Stimulated activated CD4-positive, alpha-beta T cell treated with anti-CD3 and anti-CD28 coated beads, Interleukin-12 subunit alpha, Interleukin-12 subunit beta, amount 100 ng/mL, for 48 hours (primary cell): Measurements from ENCODE around the gene BPIFB3.

Experiments used
- DNase-seq, 3 donors: peaks; one replicate each; pipeline ENCODE4 v3.0.0-alpha.2; 2020; ENCODE audit warnings: low read depth in 2 of 3, low spot score in 1 of 3

BPIFB3 gene

GRCh38 chr20:33061658-33062028 lies 7.9 kb downstream of the BPIFB3 start:
- DNase-seq, result no peak

- no peak for DNase-seq
These were observed 8.6 kb downstream of the BPIFB3 start for GRCh38 chr20:33062105-33062824.

- no peak for DNase-seq
These were observed 9.1 kb downstream of the BPIFB3 start for GRCh38 chr20:33062825-33063149.

- no peak for DNase-seq
These were observed 9.6 kb downstream of the BPIFB3 start for GRCh38 chr20:33063271-33063670.

GRCh38 chr20:33064572-33065287 lies 11.0 kb downstream of the BPIFB3 start:
- DNase-seq, result no peak

DNA sequence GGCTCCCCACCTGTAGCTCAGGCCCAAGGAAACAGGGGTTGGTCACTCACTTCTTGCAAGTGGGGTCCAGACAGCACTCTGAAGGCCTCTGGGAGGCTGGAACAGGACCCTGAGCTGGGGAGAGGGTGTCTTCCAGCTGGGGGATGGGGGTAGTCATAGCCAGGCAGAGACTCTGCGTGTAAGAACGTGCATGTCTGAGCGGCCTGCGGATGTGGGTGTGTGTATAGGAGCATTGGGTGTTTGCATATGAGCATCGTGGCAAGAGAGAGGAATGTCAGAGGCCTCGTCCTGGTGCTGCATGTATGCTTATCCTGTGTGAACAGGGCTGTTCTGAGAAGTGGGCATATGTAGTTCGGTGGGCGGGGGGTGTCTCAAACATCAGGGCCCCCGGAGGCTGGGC lies 12.1 kb downstream of the BPIFB3 start:
- no peak for DNase-seq

DNA sequence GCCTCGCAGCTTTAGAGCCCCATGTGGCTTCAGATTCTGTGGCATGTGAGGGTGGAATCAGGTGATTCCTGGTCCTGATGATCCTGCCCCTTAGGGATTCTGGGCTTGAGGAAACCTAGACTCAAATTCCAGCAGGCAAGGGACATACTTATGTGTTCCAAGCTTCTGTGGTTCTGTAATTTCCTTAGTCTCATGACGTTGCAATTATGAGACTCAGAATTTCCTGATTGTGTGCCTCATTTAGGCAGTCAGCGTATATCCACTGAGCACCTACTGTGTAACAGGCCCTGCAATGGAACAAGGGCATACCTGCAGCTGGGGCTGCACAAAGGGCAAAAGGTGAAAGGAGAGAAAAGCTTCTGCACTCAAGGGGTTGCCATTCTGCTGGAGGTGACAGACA lies 14.1 kb downstream of the BPIFB3 start:
- no peak for DNase-seq

GRCh38 chr20:33068251-33068939 lies 14.7 kb downstream of the BPIFB3 start:
- DNase-seq, result no peak

DNA sequence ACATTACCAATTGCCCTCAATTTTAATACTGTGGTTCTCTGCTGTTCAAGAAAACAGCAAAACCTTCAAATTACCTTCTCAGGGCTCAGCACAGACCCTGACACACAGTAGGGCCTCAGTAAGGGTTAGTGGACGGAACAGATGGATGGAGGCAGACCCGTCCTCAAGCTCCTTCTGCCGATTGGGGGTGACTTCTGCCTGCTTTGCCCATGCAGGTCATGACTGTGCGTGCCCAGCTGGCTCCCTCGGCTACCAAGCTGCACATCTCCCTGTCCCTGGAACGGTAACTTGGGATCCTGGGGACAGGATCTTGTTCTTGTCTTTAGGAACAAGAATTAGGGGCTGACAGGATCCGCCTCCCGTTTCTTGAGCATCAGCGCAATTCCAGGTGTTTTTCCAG lies 16.0 kb downstream of the BPIFB3 start:
- no peak for DNase-seq

GRCh38 chr20:33070111-33071053 lies 16.7 kb downstream of the BPIFB3 start:
- no peak for DNase-seq

- no peak for DNase-seq
These were observed 17.5 kb downstream of the BPIFB3 start for GRCh38 chr20:33071198-33071597.

- no peak for DNase-seq
These were observed 18.7 kb downstream of the BPIFB3 start for GRCh38 chr20:33072362-33072761.

DNA sequence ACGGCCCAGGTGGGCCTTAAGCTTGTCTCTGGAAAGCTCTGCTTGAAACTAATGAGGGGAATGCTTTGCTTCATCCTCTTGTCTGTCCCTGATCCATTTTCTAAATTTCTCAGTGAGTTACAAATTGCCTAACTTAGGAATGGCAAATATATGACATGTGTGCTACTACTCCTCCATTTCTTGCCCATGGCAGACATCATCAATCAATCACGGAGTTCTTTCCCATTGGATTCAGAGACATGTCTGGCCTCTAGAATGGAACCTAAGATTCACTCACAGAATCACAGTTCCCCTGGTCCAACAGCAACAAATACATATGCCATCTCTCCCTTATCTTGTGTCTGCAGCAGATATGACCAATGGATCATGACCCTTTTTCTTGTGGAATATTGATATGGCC lies 19.1 kb downstream of the BPIFB3 start:
- no peak for DNase-seq

DNA sequence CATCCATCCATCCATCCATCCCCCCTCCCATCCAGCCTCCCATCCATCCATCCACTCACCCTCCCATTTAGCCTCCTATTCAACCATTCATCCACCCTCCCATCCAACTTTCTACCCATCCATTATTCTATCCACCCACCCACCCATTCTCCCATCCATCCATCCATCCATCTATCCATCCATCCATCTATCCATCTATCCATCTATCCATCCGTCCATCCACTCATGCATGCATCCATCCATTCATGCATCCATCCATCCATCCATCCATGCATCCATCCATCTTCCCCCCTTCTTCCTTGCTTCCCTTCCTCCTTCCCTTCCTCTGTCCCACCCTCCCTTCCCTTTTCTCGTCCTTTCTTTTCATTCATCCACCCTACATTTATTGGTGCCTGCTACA lies 21.0 kb downstream of the BPIFB3 start:
- DNase-seq, result no peak

DNA sequence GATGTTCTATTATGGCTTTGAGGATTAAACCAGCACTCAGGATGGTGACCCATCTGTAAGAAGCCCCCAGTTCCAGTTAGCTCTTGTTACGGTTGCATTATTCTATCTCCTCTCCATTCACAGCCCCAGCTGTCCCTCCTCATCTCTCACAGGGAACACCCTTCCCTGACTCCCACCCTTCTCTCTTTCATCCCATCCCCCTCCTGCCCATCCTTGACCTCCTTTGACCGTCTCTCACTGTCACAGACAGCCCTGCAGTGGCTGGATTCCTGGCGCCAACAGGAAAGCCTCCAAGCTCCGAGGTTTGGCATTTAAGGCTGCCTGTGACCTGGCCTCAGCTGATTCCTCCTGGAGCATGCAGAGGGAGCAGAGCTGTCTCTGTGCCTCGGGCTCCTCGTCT lies 21.6 kb downstream of the BPIFB3 start:
- no peak for DNase-seq

DNA sequence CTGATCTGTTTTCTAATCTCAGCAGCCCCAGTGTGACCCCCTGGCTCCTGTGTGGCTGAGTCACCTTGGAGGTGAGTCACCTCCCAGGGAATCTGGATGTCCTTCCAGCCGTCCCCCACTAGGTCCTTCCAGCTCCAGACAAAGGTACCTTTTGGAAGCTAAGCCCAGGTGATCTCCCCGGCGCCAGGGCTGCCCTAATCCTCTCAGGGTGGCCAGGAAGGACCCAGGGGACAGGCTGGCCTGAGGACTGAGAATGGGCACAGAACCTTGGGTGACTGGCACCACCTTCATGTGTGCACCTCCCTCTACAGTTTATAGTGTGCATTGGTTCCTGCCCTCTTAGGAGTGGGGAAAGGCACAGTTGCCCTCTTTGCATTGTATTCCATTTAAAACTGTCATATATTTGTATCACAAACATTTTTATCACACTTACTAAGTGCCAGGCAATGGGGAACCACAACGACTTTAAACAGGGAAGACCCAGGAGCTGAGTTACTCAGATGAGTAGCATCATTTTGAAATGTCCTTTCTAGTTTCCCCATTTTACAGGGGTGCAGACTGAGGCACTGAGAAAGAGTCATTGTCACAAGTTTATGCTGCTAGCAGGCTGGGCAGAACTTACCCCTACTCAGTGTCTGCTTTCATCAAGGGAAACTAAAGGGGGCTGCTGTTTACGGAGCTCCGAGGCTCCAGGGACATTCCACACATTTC lies 23.1 kb downstream of the BPIFB3 start:
- DNase-seq, result no peak

DNA sequence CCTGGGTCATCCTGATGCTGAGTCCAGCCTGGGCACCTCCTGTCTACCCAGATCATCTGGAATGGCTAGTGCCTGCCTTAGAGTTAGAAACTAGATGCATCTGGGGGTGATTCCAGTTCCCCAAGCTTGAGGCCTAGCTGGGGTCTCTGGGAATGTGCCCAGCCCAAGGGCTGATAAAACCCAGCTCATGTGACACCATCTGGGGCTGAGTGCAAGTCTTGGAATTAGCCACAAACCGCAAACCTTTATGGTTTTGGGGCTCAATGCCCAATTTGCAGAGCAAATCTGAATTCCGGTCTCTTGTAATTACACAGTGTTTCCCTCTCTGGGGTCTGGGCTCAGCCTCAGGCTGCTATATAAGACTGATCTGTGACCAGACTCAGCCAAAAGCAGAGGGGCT lies 25.6 kb downstream of the BPIFB3 start, which contains the start of gene BPIFB4:
Gene BPIFB4 (plus strand): TSS at position 385 of the 400 bp plus-strand sequence. CDS start 1,884 bp downstream, outside the sequence.
- DNase-seq, result no peak

GRCh38 chr20:33081411-33082154 lies 27.9 kb downstream of the BPIFB3 start:
- DNase-seq, result no peak

DNA sequence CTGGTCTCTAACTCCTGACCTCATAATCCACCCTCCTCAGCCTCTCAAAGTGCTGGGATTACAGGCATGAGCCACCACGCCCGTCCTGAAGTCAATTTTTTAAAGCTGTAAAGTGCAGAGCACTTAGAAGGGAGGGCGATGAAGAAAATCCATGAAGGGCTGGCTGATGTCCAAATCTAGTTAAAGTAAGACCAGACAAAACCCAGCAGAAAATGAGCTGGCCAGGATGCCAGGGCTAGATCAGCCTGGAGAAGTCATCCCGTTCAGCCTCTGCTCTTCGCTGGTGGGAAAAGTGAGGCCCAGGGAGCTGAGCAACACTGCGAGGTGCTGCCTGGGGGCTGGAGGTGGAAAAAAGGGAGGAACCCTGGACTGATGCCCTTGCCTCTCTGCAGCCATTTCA lies 28.8 kb downstream of the BPIFB3 start:
- no peak for DNase-seq
